ENCODE data around the gene SPHK1. TPM values are rescaled to one million over a fixed set of nuclear protein-coding genes. Genes with fewer than 3 reads are reported as not detected.

Gene SPHK1
- total and polyA plus RNA-seq, 2 experiments from 2014 or later: 72.3 to 113 TPM

DNA sequence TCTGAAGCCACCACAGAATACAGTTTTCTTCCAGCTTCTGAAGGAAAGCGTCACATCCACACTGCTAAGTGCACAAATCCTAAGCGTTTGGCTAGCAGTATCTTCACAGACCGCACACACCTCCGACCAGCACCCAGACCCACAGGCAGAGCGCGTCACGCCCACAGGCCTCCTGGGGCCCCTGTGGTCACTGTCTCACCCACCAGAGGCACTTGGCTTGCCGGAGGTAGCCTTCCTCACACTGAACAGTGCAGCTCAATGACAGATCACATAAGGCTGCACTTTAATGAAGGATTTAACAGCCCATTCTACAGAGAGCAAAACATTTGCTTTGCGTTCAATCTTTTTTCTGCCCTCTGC, 21.2 kb downstream of the SPHK1 start:
- Histone ChIP-seq H3K27ac (no peak overlapping the region), H3K27me3 (replicated peaks; ENCODE audit: insufficient read depth) (no peaks in the 10 kb centered on the region), H3K4me3 (no peak overlapping the region), H3K4me1 (ENCODE audit: insufficient read depth) (no peaks in the 10 kb centered on the region), H3K4me2 (ENCODE audit: unreplicated experiment) (no peak overlapping the region), H3K36me3 (ENCODE audit: low read depth) (peaks cover 8% of the 10 kb centered on the region; the same call in 1 of the 2 replicates), H3F3A (ENCODE audit: insufficient read depth) (no peaks in the 10 kb centered on the region), H3K9me2 (ENCODE audit: insufficient read depth) (no peaks in the 10 kb centered on the region), H3K9ac (no peak overlapping the region), H3K79me2 (ENCODE audit: insufficient read depth) (peaks cover 40% of the 10 kb centered on the region), H3K9me3 (ENCODE audit: low read depth) (no peaks in the 10 kb centered on the region), H4K20me1 (ENCODE audit: insufficient read depth) (no peaks in the 10 kb centered on the region), H2AFZ (no peak overlapping the region)
- 97 to 99% methylated on average over 9 of the region's 9 CpGs for WGBS, 2 experiments (ENCODE audit: low coverage in 1 of 2, low lambda C conversion rate in 2 of 2, missing lambda C conversion rate in 2 of 2)
- TF ChIP-seq EZH2phosphoT487 (IDR thresholded peaks at IDR 0.05; ENCODE audit: insufficient read depth, low read depth): no peak
- TF ChIP-seq EZH2 (IDR thresholded peaks at IDR 0.05; ENCODE audit: insufficient read depth, poor library complexity, severe bottlenecking): no peak
- in situ Hi-C loops (cut with MboI): no loop called here
- DNase-seq: no peak

DNA sequence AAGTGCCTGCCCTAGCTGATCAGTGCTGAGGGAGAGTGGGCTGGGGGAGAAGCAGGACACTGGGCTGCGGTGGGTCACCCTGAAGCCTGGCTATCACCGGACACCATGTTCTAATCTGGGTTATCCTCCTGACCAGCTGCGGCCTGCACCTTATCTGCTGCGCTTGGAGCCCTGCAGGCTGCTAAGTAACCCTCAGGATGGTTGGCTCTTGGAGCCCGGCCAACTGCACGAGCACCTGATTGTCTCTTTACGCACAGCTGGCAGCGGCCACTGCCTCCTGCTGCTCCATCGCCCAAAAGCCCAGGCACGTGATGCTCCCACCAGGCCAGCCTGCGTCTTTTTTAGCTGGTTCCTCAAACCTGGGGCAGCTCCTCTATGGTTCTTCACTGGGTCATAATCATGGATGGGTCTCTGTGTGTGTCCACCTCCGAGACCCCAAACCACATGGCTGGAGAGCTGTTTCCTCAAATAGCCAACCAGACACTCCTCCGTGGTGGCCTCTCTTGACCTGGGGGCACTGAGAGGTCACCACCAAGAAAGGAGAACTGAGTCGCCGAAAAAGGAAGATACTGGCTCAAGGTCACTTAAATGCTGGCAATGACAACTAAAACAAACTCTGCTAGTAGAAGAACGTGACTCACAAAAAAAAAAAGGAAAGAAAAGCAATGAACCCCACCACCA, 21.7 kb downstream of the SPHK1 start:
- TF ChIP-seq EZH2 (IDR thresholded peaks at IDR 0.05; ENCODE audit: insufficient read depth, poor library complexity, severe bottlenecking) (no peak), EZH2phosphoT487 (IDR thresholded peaks at IDR 0.05; ENCODE audit: insufficient read depth, low read depth) (no peak)
- Histone ChIP-seq H3K27ac (no peak overlapping the region), H3K9me2 (ENCODE audit: insufficient read depth) (no peaks in the 10 kb centered on the region), H3K9me3 (ENCODE audit: low read depth) (no peaks in the 10 kb centered on the region), H3K9ac (no peak overlapping the region), H3F3A (ENCODE audit: insufficient read depth) (no peaks in the 10 kb centered on the region), H3K79me2 (ENCODE audit: insufficient read depth) (peaks cover 42% of the 10 kb centered on the region), H3K4me1 (ENCODE audit: insufficient read depth) (no peaks in the 10 kb centered on the region), H3K4me2 (ENCODE audit: unreplicated experiment) (no peak overlapping the region), H3K36me3 (ENCODE audit: low read depth) (peaks cover 8% of the 10 kb centered on the region; the same call in 1 of the 2 replicates), H3K4me3 (no peak overlapping the region), H2AFZ (no peak overlapping the region), H4K20me1 (ENCODE audit: insufficient read depth) (no peaks in the 10 kb centered on the region), H3K27me3 (replicated peaks; ENCODE audit: insufficient read depth) (no peaks in the 10 kb centered on the region)
- DNase-seq: peak; percentile 16
- 79 to 83% methylated on average over 16 of the region's 16 CpGs for WGBS, 2 experiments (ENCODE audit: low coverage in 1 of 2, low lambda C conversion rate in 2 of 2, missing lambda C conversion rate in 2 of 2)
- in situ Hi-C loops (cut with MboI): no loop called here

DNA sequence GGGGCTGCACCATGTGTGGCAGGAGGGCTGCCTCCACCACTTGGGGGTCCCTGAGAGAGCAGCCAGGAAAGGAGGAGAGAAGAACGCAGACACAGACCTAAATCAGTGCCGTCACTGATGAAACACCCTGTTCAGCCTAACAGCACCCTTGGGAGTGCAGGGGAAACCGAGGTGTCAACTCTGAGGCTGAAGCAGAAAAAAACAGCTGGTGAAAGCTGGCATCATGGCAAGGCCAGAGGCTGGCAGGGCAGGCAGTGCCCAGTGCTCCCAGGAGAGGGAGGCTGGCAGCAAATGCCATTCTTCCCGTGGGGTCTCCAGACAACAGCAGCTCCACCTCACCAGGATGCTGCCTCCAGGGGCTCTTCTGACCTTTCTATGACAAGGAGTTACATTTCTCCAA, 23.1 kb downstream of the SPHK1 start:
- H3K9me3 ChIP-seq (ENCODE audit: low read depth): no peaks in the 10 kb centered on the region
- H3K79me2 ChIP-seq (ENCODE audit: insufficient read depth): peaks cover 55% of the 10 kb centered on the region
- H3K27me3 ChIP-seq (replicated peaks; ENCODE audit: insufficient read depth): no peaks in the 10 kb centered on the region
- 75% methylated on average over 4 of the region's 4 CpGs for WGBS, 2 experiments (ENCODE audit: low coverage in 1 of 2, low lambda C conversion rate in 2 of 2, missing lambda C conversion rate in 2 of 2)
- TF ChIP-seq EZH2 (IDR thresholded peaks at IDR 0.05; ENCODE audit: insufficient read depth, poor library complexity, severe bottlenecking) (no peak), EZH2phosphoT487 (IDR thresholded peaks at IDR 0.05; ENCODE audit: insufficient read depth, low read depth) (no peak)
- H3K9ac ChIP-seq: no peak overlapping the region
- H3K9me2 ChIP-seq (ENCODE audit: insufficient read depth): no peaks in the 10 kb centered on the region
- peaks cover 8% of the 10 kb centered on the region; the same call in 1 of the 2 replicates for H3K36me3 ChIP-seq (ENCODE audit: low read depth)
- no peak overlapping the region for H3K27ac ChIP-seq
- no peak overlapping the region for H2AFZ ChIP-seq
- no peak overlapping the region for H3K4me2 ChIP-seq (ENCODE audit: unreplicated experiment)
- H3K4me3 ChIP-seq: no peak overlapping the region
- no peaks in the 10 kb centered on the region for H3K4me1 ChIP-seq (ENCODE audit: insufficient read depth)
- in situ Hi-C loops (cut with MboI): no loop called here
- no peaks in the 10 kb centered on the region for H4K20me1 ChIP-seq (ENCODE audit: insufficient read depth)
- no peaks in the 10 kb centered on the region for H3F3A ChIP-seq (ENCODE audit: insufficient read depth)
- DNase-seq: no peak

DNA sequence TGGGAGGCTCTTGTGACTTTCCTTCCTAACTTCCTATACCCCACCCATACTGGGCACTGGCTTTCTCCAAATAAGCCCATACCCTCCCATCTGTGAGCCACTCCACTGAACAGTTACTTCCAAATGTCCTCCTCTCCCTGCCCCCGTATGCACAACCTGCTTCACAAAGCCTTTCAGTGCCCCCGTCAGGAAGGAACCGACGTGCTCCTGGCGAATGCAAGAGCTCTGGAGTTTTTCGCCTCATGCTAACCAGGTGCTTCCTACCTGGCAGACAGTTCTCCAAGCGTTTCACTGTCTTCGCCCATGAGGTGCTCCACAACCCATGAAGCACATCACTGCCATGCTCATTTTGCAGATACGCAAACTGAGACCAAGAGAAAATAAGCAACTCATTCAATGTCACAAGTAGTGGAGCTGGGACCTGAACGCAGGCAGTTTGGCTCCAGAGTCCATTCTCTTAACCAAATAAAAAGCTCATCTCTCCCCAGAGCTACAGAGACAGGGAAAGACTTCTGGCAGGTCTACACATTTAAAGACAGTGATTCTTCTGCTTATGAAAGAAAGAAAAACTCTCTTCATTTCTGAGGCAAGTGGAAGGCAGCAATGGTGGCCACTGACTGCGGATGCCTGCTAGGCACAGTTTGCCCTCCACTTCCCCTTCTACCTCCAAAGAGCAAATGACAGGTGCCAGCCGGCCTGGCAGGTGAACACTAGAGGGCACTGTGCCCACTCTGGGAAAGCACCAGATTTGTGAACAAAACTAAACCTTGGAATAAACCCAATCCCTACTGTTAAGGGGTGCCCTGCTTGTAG, 23.8 kb downstream of the SPHK1 start:
- H3K27ac ChIP-seq: no peak overlapping the region
- H3K36me3 ChIP-seq (ENCODE audit: low read depth): peaks cover 8% of the 10 kb centered on the region; the same call in 1 of the 2 replicates
- H3K9ac ChIP-seq: no peak overlapping the region
- H3K27me3 ChIP-seq (replicated peaks; ENCODE audit: insufficient read depth): no peaks in the 10 kb centered on the region
- no peaks in the 10 kb centered on the region for H3K9me2 ChIP-seq (ENCODE audit: insufficient read depth)
- no peaks in the 10 kb centered on the region for H3K4me1 ChIP-seq (ENCODE audit: insufficient read depth)
- in situ Hi-C loops (cut with MboI): no loop called here
- 78 to 80% methylated on average over 12 of the region's 12 CpGs for whole genome bisulfite sequencing, 2 experiments (ENCODE audit: low coverage in 1 of 2, low lambda C conversion rate in 2 of 2, missing lambda C conversion rate in 2 of 2)
- DNase-seq: peak; percentile 62
- H3K4me3 ChIP-seq: no peak overlapping the region
- H2AFZ ChIP-seq: no peak overlapping the region
- H4K20me1 ChIP-seq (ENCODE audit: insufficient read depth): no peaks in the 10 kb centered on the region
- no peaks in the 10 kb centered on the region for H3K9me3 ChIP-seq (ENCODE audit: low read depth)
- H3K79me2 ChIP-seq (ENCODE audit: insufficient read depth): peaks cover 62% of the 10 kb centered on the region
- H3F3A ChIP-seq (ENCODE audit: insufficient read depth): no peaks in the 10 kb centered on the region
- no peak overlapping the region for H3K4me2 ChIP-seq (ENCODE audit: unreplicated experiment)
- no peak for TF ChIP-seq EZH2 (IDR thresholded peaks at IDR 0.05; ENCODE audit: insufficient read depth, poor library complexity, severe bottlenecking)
- no peak for TF ChIP-seq EZH2phosphoT487 (IDR thresholded peaks at IDR 0.05; ENCODE audit: insufficient read depth, low read depth)
